HepG2 (cell line): ENCODE measurements around the gene NOTUM. TPM values are rescaled to one million over a fixed set of nuclear protein-coding genes. Genes with fewer than 3 reads are reported as not detected.

Experiments used
- ASH2L ChIP-seq: fragments of 300-600, 200-600 bp; sonication (generic); IDR thresholded peaks from 2 replicates; pipeline ENCODE4 v1.7.0; 2017; ENCODE audit warnings: low read depth, mild to moderate bottlenecking, moderate library complexity, mixed read lengths, low read length; ENCODE audit not compliant: insufficient read length
- ATF6 ChIP-seq: sonication (generic); formaldehyde crosslinking; conservative IDR thresholded peaks from 2 replicates; pipeline ENCODE4 v1.4.0; 2020; ENCODE audit warnings: missing genetic modification reagents
- BRCA1 ChIP-seq: sonication (generic); formaldehyde crosslinking; IDR thresholded peaks from 2 replicates; pipeline ENCODE4 v1.4.0; 2020; ENCODE audit warnings: missing genetic modification reagents
- DMTF1 ChIP-seq: sonication (generic); formaldehyde crosslinking; IDR thresholded peaks from 2 replicates; pipeline ENCODE4 v1.4.0; 2020; ENCODE audit warnings: mild to moderate bottlenecking, missing genetic modification reagents
- ELK4 ChIP-seq: sonication (generic); formaldehyde crosslinking; IDR thresholded peaks from 2 replicates; pipeline ENCODE4 v1.9.0; 2021; ENCODE audit warnings: missing genetic modification reagents, borderline replicate concordance
- HDAC6 ChIP-seq: fragments of 200-600 bp; sonication (generic); IDR thresholded peaks from 2 replicates; pipeline ENCODE4 v1.7.0; 2017; ENCODE audit warnings: mild to moderate bottlenecking, antibody characterized with exemption, low read length, low read depth
- HMG20A ChIP-seq: IDR thresholded peaks from 2 replicates; pipeline ENCODE4 v1.6.1; 2016; ENCODE audit warnings: borderline replicate concordance
- IRF2 ChIP-seq: IDR thresholded peaks from 2 replicates; pipeline ENCODE4 v1.6.1; 2018; ENCODE audit warnings: missing genetic modification reagents, missing compliant biosample characterization
- KLF12 ChIP-seq: sonication (generic); formaldehyde crosslinking; IDR thresholded peaks from 2 replicates; pipeline ENCODE4 v1.4.0; 2020; ENCODE audit warnings: missing genetic modification reagents, borderline replicate concordance
- MEF2D ChIP-seq: sonication (generic); formaldehyde crosslinking; IDR thresholded peaks from 2 replicates; pipeline ENCODE4 v1.5.1; 2020; ENCODE audit warnings: mild to moderate bottlenecking, missing genetic modification reagents
- MEIS1 ChIP-seq: sonication (generic); formaldehyde crosslinking; IDR thresholded peaks from 2 replicates; pipeline ENCODE4 v1.9.0; 2021; ENCODE audit warnings: mild to moderate bottlenecking, missing genetic modification reagents, moderate library complexity, borderline replicate concordance
- MXI1 ChIP-seq: IDR thresholded peaks from 3 replicates; pipeline ENCODE4 v1.6.1; 2012; ENCODE audit warnings: low read depth, low read length, inconsistent platforms, borderline replicate concordance
- NAIF1 ChIP-seq: sonication (generic); formaldehyde crosslinking; IDR thresholded peaks from 2 replicates; pipeline ENCODE4 v1.5.0; 2020; ENCODE audit warnings: mild to moderate bottlenecking, missing genetic modification reagents, borderline replicate concordance
- NFATC3 ChIP-seq: sonication (generic); formaldehyde crosslinking; IDR thresholded peaks from 2 replicates; pipeline ENCODE4 v1.5.1; 2020; ENCODE audit warnings: mild to moderate bottlenecking, missing genetic modification reagents
- NFE2L2 ChIP-seq: fragments of 150-350 bp; IDR thresholded peaks from 2 replicates; pipeline ENCODE4 v1.6.1; 2014; ENCODE audit warnings: low read length
- NPAS2 ChIP-seq: sonication (generic); formaldehyde crosslinking; IDR thresholded peaks from 2 replicates; pipeline ENCODE4 v1.8.0; 2022; ENCODE audit warnings: mild to moderate bottlenecking, missing genetic modification reagents, borderline replicate concordance
- NRL ChIP-seq: sonication (generic); formaldehyde crosslinking; IDR thresholded peaks from 2 replicates; pipeline ENCODE4 v1.5.0; 2020; ENCODE audit warnings: missing genetic modification reagents, mild to moderate bottlenecking, moderate library complexity, borderline replicate concordance
- SMARCC2 ChIP-seq: fragments of 450-650 bp; IDR thresholded peaks from 2 replicates; pipeline ENCODE4 v1.6.1; 2017; ENCODE audit warnings: antibody characterized with exemption, mild to moderate bottlenecking
- SMYD3 ChIP-seq: sonication (generic); formaldehyde crosslinking; IDR thresholded peaks from 2 replicates; pipeline ENCODE4 v1.8.1; 2023; ENCODE audit warnings: mild to moderate bottlenecking, missing genetic modification reagents
- STAT5B ChIP-seq: sonication (generic); formaldehyde crosslinking; IDR thresholded peaks from 2 replicates; pipeline ENCODE4 v1.4.0; 2020; ENCODE audit warnings: missing genetic modification reagents
- THAP11 ChIP-seq: IDR thresholded peaks from 2 replicates; pipeline ENCODE4 v1.6.1; 2016; ENCODE audit warnings: missing biosample characterization, missing genetic modification reagents
- TMF1 ChIP-seq: sonication (generic); formaldehyde crosslinking; IDR thresholded peaks from 2 replicates; pipeline ENCODE4 v1.8.1; 2022; ENCODE audit warnings: low read depth, missing genetic modification reagents
- ZNF121 ChIP-seq: sonication (generic); formaldehyde crosslinking; IDR thresholded peaks from 2 replicates; pipeline ENCODE4 v1.5.0; 2020; ENCODE audit warnings: mild to moderate bottlenecking, missing genetic modification reagents
- ZNF451 ChIP-seq: sonication (generic); formaldehyde crosslinking; IDR thresholded peaks from 2 replicates; pipeline ENCODE4 v1.5.0; 2020; ENCODE audit warnings: mild to moderate bottlenecking, missing genetic modification reagents
- ZNF549 ChIP-seq: sonication (generic); formaldehyde crosslinking; IDR thresholded peaks from 2 replicates; pipeline ENCODE4 v1.5.0; 2020; ENCODE audit warnings: missing genetic modification reagents
- ZNF567 ChIP-seq: sonication (generic); formaldehyde crosslinking; IDR thresholded peaks from 2 replicates; pipeline ENCODE4 v1.8.1; 2023; ENCODE audit warnings: mild to moderate bottlenecking, missing genetic modification reagents, borderline replicate concordance
- ZNF577 ChIP-seq: sonication (generic); formaldehyde crosslinking; IDR thresholded peaks from 2 replicates; pipeline ENCODE4 v1.4.0; 2020; ENCODE audit warnings: mild to moderate bottlenecking, low read depth, missing genetic modification reagents, borderline replicate concordance
- ZNF878 ChIP-seq: sonication (generic); formaldehyde crosslinking; IDR thresholded peaks from 2 replicates; pipeline ENCODE4 v1.8.1; 2023; ENCODE audit warnings: mild to moderate bottlenecking, missing genetic modification reagents, moderate library complexity
- ZSCAN29 ChIP-seq: sonication (generic); formaldehyde crosslinking; conservative IDR thresholded peaks from 2 replicates; pipeline ENCODE4 v1.4.0; 2020; ENCODE audit warnings: mild to moderate bottlenecking, missing genetic modification reagents
- polyA plus RNA-seq, 8 experiments: library from polyadenylated mRNA; depleted of rRNA in 3 of 8; stranded (reverse) in 7 of 8; unstranded in 1 of 8; fragments of >200 nt; fragmentation: Illumina TruSeq in 4 of 8; extraction: Trizol in 4 of 8; gene quantifications; 2 replicates each; pipeline versions ENCODE4 v1.2.1 to v1.2.3, GENCODE V29; 2011 to 2016; ENCODE audit warnings: low read depth in 4 of 8, missing spikeins in 1 of 8, mixed read lengths in 1 of 8; ENCODE audit not compliant: insufficient read depth in 1 of 8
- total RNA-seq, 5 experiments: library from RNA; depleted of rRNA; stranded (reverse); fragments of >200 nt; fragmentation: Illumina TruSeq; extraction: Trizol; gene quantifications; 2 replicates each; pipeline ENCODE4 v1.2.3, GENCODE V29; 2016; ENCODE audit warnings: low read depth in 1 of 5

Gene NOTUM
- total and polyA plus RNA-seq, 2 of the 13 experiments (the other 11 are each of a cell fraction or from before 2014, with no cell fraction given): 150 to 160 TPM

- TF ChIP-seq NRL (CRISPR knock-in tag) (no peak), SMYD3 (CRISPR knock-in tag) (no peak), BRCA1 (no peak), DMTF1 (CRISPR knock-in tag) (no peak), ZNF451 (CRISPR knock-in tag) (0 out of 2 replicates have a peak, but pooled peaks have one; percentile 16), ZSCAN29 (CRISPR knock-in tag) (no peak), ELK4 (CRISPR knock-in tag) (no peak), IRF2 (CRISPR knock-in tag) (no peak), NPAS2 (CRISPR knock-in tag) (no peak), ZNF567 (CRISPR knock-in tag) (no peak), ZNF549 (no peak), NAIF1 (no peak), ASH2L (no peak), ZNF878 (CRISPR knock-in tag) (no peak), SMARCC2 (no peak), THAP11 (CRISPR knock-in tag) (no peak), STAT5B (CRISPR knock-in tag) (0 out of 2 replicates have a peak, but pooled peaks have one; percentile 43), HDAC6 (no peak), NFATC3 (CRISPR knock-in tag) (no peak), NFE2L2 (no peak), HMG20A (no peak), MEF2D (no peak), TMF1 (CRISPR knock-in tag) (0 out of 2 replicates have a peak, but pooled peaks have one; percentile 11), ZNF577 (CRISPR knock-in tag) (no peak), KLF12 (CRISPR knock-in tag) (no peak), MEIS1 (no peak), MXI1 (no peak), ATF6 (CRISPR knock-in tag) (no peak), ZNF121 (CRISPR knock-in tag) (no peak)
Observed at GRCh38 chr17:81903415-81903831, 57.6 kb downstream of the NOTUM start (continued).
